GM19043 (cell line): ENCODE measurements around the gene TMC7.
"Not testable (repeated sequence)": the region's sequence is repeated elsewhere in the genome, so short reads cannot be mapped to it uniquely, and the experiment has no call there.

Experiments used
- ATAC-seq: cut with Tn5 transposase; IDR thresholded peaks from one replicate; pipeline ENCODE4 v1.9.1; 2021; ENCODE audit warnings: low read depth; ENCODE audit not compliant: unreplicated experiment

TMC7 gene

DNA sequence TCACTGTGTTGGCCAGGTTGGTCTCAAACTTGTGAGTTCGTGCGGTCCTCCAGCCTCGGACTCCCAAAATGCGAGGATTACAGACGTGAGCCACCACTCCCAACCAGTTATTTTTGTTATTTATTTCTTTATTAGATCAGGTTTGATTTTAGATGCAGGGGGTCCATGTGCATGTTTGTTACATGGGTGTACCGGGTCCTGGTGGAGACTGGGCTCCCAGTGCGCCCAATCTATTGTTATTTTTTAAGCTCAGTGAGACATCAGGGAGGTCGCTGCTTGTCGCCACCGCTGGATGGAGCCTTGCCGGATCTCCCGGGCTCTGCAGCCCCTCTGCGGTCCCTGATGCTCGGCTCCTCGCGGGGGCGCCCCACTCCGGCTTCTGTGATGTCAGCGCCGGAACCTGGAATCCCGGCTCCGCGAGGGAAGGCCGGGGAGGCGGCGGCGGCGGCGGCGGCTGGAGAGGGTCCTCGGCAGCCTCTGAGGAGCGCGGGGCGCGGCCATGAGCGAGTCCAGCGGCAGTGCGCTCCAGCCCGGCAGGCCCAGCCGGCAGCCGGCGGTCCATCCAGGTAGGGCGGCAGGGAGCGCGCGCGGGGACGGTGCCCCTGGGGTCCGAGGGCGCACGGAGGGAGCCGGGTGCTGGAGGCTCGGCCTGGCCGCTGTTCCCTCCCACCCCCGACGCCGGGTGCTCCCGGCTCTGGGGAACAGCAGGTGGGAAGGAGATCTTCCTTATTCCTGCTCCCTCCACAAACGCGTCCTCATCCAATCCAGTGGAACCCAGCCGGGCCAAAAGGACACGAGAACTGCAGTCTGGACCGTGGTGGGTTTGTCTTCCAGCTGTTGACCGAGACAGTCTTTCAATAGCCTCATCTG is at the start of gene TMC7:
TMC7 (plus strand) TSS at position 370 of the 870 bp plus-strand sequence; CDS start at position 500, 130 bp downstream.
- no peak for ATAC-seq

DNA sequence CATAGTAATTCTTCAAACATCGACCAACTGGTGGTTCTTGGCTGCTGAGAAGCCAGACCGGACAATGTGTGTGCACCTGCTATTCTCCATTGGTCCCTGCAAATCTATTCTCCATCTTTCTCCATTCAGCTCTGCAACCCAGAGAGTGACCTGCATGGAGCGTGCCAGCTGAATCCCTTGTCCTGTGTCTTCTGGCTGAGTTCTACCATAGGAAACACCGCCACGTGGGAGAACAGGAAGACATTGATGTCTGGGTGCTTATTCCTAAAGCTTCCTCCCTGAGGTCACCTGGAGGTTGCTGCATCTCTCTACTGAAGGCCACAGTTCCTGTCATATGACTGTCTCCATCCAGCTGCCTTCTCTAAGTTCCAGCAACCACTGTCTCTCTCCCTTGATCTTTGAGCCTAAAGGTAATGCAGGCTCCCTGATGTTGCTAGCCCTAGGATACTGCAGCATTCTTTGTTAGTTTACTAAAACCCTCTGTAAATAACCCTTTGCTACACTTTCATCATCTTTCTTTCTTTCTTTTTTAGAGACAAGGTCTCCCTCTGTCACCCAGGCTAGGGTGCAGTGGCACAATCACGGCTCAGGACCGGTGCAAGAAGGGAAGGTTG is 46.9 kb upstream of the TMC7 start:
- no peak for ATAC-seq

DNA sequence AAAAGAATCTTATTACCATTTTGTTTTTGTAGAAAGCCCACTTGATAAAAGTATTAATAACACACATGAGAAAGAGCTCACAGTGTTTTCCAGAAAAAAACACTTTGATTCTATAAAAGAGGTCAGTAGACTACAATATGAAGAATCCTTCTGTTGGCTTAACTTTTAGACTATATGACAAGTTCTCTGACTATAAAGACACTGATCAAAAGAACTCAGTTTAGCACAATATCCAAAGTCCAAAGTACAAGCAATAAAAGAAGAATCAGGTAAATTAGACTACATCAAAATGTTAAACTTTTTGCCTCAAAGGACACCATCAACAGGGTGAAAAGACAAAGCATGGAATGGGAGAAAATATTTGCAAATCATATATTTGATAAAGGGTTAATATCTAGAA is 46.3 kb upstream of the TMC7 start:
- ATAC-seq: no peak

DNA sequence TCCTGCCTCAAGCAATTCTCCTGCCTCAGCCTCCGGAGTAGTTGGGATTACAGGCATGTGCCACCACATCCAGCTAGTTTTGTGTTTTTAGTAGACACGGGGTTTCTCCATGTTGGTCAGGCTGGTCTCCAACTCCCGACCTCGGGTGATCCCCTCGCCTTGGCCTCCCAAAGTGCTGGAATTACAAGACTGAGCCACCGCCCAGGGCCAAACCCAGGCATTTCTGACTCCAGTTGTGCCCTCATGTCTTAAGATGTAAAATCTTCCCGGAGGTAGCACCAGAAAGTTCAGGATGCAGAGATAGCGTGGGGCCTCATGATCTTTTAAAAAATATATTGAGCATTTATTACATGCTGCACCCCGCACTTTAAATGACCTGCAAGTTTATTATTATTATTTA is 44.7 kb upstream of the TMC7 start:
- ATAC-seq: no peak

DNA sequence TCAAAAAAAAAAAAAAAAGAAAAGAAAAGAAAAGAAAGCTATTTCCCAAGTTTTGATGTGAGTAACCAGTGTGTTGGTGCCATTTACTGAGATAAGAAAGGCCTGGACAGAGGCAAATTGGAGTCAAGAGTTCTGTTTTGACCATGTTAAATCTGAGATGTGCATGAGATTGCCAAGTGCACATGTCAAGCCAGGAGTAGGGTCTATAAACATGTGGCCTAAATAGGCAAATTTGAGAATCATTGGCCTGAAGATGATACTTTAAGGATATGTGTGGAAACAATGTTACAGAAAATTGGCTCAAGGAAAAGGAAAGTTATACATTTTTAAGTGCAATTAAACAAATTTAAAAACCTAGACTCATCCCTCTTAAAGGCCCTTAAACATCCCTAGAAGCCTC is 42.3 kb upstream of the TMC7 start:
- no peak for ATAC-seq

DNA sequence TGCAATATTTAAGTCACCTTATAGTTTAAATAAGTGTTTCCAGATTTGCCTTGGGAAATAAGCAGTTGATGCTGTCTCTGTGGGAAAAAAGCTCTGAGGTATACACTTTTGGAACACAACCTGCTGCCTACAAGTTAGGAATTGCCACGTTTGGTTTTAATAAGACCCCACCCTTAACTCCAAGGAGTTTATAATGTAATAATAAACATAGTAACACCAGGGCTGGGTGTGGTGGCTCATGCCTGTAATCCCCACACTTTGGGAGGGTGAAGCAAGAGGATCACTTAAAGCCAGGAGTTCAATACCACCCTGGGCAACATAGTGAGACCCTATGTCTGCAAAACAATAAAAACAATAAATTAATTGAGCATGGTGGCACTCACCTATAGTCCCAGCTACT is 41.7 kb upstream of the TMC7 start:
- ATAC-seq: no peak

DNA sequence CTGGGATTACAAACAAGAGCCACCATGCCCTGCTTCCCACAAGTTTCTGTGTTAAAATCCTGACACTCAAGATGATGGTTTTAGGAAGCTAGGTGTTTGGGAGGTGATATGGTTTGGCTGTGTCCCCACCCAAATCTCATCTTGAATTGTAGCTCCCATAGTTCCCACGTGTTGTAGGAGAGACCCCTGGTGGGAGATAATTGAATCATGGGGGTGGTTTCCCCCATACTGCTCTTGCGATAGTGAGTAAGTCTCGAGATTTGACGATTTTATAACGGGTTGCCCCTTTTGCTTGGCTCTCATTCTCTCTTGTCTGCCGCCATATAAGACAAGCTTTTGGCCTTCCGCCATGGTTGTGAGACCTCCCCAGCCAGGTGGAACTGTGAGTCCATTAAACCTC is 40.3 kb upstream of the TMC7 start:
- ATAC-seq: no peak

DNA sequence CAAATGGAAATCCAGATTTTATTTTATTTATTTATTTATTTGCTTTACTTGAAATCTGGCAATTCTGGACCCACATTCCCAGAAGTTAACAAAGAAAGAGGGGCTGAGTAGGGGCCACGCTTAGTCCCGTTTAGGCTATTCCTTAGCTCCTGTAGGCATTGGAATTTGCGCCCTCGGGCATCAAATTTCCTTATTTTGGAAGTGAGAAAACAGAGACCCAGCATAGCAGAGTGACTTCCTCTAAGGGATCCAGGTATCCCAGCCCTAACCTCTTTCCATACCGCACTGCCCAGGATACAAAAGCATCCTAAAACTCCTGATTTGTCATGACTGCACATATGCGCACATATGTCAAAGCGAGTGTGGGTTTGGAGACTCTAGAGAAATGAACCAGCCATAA is 38.5 kb upstream of the TMC7 start:
- ATAC-seq: no peak

DNA sequence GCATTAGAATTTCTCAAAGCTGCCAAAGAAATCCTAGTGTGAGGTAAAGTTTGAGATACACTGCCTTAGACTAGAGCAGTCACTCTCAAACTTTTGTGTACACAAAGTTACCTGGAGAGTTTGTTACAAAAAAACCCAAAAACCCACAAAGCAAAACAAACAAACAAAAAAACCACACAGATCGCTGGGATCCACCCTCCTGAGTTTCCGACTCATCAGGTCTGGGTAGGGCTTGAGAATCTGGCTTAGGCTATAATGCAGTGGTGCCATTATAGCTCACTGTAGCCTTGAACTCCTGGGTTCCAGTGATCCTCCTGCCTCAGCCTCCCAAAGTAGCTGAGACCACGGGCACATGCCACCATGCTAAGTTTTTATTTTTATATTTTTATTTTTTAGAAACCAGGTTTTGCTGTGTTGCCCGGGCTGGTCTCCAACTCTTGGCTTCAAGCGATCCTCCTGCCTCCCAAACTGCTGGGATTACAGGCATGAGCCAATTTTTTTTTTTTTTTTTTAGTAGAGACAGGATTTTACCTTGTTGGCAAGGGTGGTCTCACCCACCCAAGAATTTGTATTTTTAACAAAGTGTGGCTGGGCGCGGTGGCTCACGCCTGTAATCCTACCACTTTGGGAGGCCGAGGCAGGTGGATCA is 35.2 kb upstream of the TMC7 start:
- ATAC-seq: no peak

DNA sequence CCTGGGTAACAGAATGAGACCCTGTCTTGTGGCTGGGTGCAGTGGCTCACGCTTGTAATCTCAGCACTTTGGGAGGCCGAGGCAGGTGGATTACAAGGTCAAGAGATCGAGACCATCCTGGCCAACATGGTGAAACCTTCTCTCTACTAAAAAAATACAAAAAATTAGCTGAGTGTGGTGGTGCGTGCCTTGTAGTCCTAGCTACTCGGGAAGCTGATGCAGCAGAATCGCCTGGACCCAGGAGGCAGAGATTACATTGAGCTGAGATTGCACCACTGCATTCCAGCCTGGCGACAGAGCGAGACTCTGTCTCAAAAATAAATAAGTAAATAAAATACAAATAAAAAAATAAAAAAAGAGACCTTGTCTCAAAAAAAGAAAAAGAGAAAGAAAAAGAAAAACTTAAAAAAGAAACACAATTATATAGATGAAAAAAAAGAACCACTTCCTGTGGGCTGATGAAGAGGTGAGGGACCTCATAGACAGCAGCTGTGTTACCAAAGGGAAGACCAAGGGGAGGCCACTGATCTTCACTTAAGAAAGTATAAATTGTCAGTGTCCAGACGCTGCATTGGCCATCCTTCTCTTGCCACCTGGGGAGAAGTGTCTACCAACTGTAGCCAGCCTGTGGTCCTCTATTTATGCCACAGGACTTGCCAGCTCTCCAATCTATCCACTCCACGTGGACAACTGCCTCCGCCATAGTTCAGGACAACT is 33.1 kb upstream of the TMC7 start:
- no peak for ATAC-seq

DNA sequence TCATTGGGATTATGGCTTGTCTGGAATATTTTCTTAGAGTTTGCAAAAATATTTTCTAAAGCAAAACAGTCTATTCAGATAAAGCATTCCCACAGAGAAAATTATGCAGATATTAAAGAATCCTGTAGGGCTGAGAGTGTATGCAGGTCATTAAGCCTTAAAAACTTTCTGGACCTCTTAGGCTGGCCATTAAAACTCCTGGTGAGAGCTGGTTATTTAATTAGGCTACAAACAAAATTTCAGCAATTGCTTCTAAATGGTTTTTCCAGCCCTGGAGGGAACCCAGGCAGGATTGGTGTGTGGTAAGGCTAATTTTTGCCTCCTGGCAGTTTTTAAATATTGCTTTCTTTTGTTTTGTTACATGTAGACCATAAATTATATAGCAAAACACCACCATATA is 30.2 kb upstream of the TMC7 start:
- no peak for ATAC-seq

DNA sequence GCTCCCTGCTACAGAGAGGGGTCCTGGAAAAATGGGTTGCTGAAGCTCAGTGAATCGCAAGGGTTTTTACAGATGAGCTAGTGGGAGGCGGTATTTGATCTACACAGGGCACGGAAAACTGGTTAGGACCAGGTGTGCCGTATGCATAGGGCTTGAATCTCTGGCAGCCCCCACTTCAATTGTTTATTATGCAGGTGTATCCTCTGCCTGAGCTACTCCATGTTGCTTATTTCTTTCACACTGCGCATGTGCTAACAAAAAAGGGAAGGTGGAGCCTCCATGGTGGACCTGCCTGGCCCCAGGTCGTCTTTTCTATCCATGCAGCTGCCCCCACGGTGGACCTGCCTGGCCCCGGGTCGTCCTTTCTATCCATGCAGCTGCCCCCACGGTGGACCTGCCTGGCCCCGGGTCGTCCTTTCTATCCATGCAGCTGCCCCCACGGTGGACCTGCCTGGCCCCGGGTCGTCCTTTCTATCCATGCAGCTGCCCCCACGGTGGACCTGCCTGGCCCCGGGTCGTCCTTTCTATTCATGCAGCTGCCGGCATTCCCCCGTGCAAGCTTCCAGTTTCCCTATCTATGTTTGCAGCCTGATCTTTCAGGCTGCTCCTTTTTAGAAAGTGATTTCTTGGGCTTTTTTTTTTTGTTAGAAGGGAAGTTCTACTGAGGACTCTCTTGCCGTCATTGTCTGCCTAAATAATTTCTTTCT is 27.7 kb upstream of the TMC7 start:
- not testable (repeated sequence) for ATAC-seq

DNA sequence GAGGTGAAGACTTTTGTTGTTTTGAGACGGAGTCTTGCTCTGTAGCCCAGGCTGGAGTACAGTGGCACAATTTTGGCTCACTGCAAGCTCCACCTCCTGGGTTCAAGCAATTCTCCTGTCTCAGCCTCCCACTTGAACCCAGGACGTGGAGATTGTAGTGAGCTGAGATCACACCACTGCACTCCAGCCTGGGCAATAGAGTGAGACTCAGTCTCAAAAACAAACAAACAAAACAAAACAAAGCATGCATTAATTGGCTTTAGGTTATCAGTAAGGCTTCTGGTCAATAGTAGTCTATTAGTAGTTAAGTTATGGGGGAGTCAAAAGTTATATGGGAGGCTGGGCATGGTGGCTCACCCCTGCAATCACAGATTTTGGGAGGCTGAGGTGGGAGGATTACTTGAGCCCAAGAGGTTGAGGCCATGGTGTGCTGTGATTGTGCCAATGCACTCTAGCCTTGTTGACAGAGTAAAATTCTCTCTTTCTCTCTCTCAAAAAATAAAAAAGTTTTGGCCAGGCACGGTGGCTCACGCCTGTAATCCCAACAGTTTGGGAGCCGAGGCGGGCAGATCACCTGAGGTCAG is 27.0 kb upstream of the TMC7 start:
- not testable (repeated sequence) for ATAC-seq

DNA sequence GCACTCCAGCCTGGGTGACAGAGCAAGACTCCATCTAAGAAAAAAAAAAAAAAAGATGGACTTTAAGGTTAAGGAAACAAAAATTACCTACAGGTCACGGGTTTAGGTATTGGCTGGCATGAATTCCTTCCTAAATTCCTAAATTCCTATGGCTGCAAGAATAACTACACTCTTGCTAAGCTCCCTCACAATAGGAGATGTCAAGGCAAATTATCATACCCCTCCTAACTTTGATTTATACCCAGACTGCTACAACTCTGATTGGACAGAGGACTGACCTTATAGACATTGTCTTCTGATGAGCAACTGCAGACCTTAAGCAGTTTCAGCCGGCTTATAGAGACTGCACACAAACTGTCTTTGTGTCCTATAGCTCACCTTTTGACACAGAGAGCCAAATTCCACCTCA is 25.1 kb upstream of the TMC7 start:
- no peak for ATAC-seq

DNA sequence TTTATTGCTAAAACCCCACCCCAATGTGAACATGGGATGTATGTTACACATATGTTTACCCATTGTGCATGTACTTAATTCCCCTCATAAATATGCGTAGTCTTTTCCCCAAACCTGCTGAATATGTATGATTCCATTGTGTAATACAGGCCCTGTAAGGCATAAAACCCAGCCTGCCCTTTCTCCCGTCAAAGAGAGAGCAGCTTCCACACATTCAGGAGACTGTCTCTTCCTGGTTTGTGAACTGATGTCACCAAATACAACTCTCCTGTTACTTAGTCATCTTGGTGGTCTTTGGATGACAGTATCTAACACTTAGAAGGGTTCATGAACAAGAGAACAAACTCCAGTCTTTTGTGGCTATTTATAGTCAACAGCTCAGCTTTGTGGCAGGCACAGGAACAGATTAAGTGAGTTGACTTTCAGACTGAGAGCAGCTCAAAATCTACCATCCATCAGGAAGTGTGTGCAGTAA is 24.7 kb upstream of the TMC7 start:
- no peak for ATAC-seq

DNA sequence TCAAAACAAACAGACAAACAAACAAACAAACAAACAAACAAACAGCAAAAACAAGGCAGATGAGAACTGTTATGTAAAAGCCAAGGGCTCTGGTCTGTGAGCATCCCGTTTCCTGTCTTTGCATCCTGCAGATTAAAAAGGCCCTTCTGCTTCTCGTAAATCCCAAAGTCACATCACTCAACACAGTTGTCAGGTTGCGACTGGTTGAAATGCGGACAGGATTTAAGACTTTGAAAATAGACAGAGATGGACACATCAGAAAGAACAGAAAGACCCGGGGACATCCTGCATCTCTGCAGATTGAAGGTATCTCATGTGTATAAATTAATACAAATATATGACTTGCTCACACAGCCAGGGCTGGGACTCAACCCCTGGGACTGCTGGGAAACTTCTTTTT is 18.2 kb upstream of the TMC7 start:
- no peak for ATAC-seq

DNA sequence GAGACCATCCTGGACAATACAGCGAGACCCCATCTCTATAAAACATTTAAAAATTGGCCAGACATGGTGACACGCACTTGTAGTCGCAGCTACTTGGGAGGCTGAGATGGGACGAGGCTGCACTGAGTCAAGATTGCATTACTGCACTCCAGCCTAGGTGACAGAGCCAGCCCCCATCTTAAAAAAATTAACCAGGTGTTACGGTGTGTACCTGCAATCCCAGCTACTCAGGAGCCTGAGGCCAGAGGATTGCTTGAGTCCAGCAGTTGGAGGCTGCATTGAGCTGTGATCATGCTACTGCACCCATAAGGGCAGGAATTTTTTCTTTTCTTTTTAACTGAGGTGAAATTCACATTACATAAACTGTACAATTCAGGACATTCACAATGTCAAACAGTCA is 16.9 kb upstream of the TMC7 start:
- no peak for ATAC-seq

DNA sequence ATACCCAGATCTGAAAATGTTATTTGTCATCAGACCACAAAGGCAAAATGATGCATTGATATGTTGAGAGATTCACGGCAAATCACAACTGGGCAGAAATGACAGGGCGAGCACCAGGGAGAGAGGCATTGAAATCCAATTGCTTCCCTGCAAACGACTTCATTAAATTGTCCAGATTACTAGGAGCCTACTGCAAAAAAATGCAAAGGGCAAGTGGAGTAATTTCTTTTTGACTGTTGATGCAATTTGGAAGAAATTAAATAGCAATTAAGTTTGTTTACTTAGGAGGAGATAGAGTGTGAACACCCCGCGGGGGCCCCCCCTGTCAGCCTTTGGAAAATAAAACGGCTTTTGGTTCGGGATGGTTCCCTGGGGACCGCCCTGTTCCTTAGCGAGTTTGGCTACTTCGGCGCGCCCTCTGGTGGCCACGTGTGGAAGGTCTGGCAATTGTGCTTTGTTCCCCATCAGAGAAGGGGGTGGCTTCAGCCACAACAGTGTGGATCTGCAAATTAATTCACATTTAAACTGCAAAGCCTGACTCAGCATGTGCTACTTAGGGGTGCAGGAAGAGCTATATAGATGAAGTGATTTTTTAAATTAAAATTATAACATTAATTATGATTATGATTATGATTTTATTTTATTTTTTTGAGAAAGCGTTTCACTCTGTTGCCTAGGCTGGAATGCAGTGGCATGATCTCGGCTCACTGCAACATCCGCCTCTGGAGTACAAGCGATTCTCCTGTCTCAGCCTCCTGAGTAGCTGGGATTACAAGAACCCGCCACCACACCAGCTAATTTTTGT is 14.5 kb upstream of the TMC7 start:
- ATAC-seq: no peak

DNA sequence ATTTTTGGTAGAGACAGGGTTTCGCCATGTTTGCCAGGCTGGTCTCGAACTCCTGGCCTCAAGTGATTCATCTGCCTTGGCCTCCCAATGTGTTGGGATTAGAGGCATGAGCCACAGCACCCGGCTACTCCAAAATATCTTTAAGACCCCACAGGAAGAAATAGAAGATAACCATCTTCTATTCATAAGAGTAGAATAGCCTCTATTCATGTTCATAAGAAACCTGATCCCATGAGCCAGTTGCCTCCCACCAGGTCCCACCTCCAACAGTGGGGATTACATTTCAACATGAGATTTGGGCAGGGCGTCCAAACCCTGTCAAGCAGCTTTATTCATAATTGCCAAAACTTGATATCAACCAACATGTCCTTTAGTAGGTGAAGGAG is 13.9 kb upstream of the TMC7 start:
- ATAC-seq: no peak
